NK-92 (cell line): Measurements from ENCODE around the gene TMEM52B.
"Not testable (repeated sequence)": the region's sequence is repeated elsewhere in the genome, so short reads cannot be mapped to it uniquely, and the experiment has no call there.

Experiments used
- DNase-seq: peaks from one replicate; lab custom pipeline; 2025; ENCODE audit not compliant: unreplicated experiment; lab: John Stamatoyannopoulos, UW

The TMEM52B gene

GRCh38 chr12:10170216-10170615 is 8.6 kb upstream of the TMEM52B start:
- no peak for DNase-seq

- no peak for DNase-seq
Measured at GRCh38 chr12:10171973-10172728, 6.7 kb upstream of the TMEM52B start, which contains the start of gene OLR1. OLR1 (minus strand) TSS chr12:10172132; CDS start chr12:10172077, 55 bp downstream.

GRCh38 chr12:10174986-10175614 is 3.7 kb upstream of the TMEM52B start:
- no peak for DNase-seq

GRCh38 chr12:10175846-10176636 is 2.8 kb upstream of the TMEM52B start:
- DNase-seq = no peak

GRCh38 chr12:10179776-10180181 is 947 bp downstream of the TMEM52B start:
- DNase-seq = no peak

GRCh38 chr12:10182354-10183049 is 3.7 kb downstream of the TMEM52B start:
- DNase-seq = no peak

GRCh38 chr12:10184261-10184843 is 5.5 kb downstream of the TMEM52B start:
- no peak for DNase-seq

GRCh38 chr12:10186299-10186698 is 7.5 kb downstream of the TMEM52B start:
- DNase-seq = no peak

- not testable (repeated sequence) for DNase-seq
Measured at GRCh38 chr12:10186958-10187357, 8.1 kb downstream of the TMEM52B start.

- DNase-seq = no peak
Measured at GRCh38 chr12:10189653-10190052, 10.8 kb downstream of the TMEM52B start.

- DNase-seq = no peak
Measured at GRCh38 chr12:10190558-10191388, 11.9 kb downstream of the TMEM52B start.

GRCh38 chr12:10191865-10192264 is 13.0 kb downstream of the TMEM52B start:
- no peak for DNase-seq

- DNase-seq = no peak
Measured at GRCh38 chr12:10194160-10194670, 15.4 kb downstream of the TMEM52B start.

GRCh38 chr12:10196210-10196609 is 17.4 kb downstream of the TMEM52B start:
- no peak for DNase-seq

GRCh38 chr12:10197879-10198278 is 19.0 kb downstream of the TMEM52B start:
- no peak for DNase-seq

GRCh38 chr12:10204495-10204894 is 25.7 kb downstream of the TMEM52B start:
- DNase-seq = not testable (repeated sequence)

- DNase-seq = no peak
Measured at GRCh38 chr12:10205220-10205807, 26.5 kb downstream of the TMEM52B start.

GRCh38 chr12:10207136-10207535 is 28.3 kb downstream of the TMEM52B start:
- DNase-seq = no peak

GRCh38 chr12:10210225-10210624 is 31.4 kb downstream of the TMEM52B start:
- DNase-seq = no peak
